IMR-90 (cell line): Measurements from ENCODE around the gene NOL9. TPM values are rescaled to one million over a fixed set of nuclear protein-coding genes. Genes with fewer than 3 reads are reported as not detected.

Experiments
- ATAC-seq: fragments of 200-7000 bp; cut with Tn5 transposase; 2 replicates; pipeline ENCODE4 v1.9.1; 2020; ENCODE audit warnings: low read depth, mild to moderate bottlenecking, moderate library complexity
- BruUV-seq: library from RNA; stranded (reverse); fragments of 400-500 nt; replicated peaks from 2 replicates; lab custom pipeline; 2021; lab: Mats Ljungman, UMichigan
- CTCF ChIA-PET: fragments of 300-600 bp; formaldehyde crosslinking; extraction: SDS; loops from one replicate; lab custom pipeline; 2021; ENCODE audit warnings: antibody characterized with exemption; lab: Yijun Ruan, JAX
- POLR2A ChIA-PET: fragments of 300-600 bp; sonication (Branson Sonifier 250); formaldehyde crosslinking; loops from one replicate; lab custom pipeline; 2022; ENCODE audit warnings: antibody characterized with exemption; ENCODE audit not compliant: unreplicated experiment; lab: Charles Lee
- DNase-seq: peaks from one replicate; pipeline ENCODE4 v3.0.0; 2013
- H2AFZ ChIP-seq: replicated peaks from 2 replicates; pipeline ENCODE3; 2013; ENCODE audit warnings: low read length, mild to moderate bottlenecking; ENCODE audit not compliant: poor library complexity
- H2AK5ac ChIP-seq: 2 replicates; pipeline ENCODE4 v1.6.1; 2013; ENCODE audit warnings: low read depth, low read length, inconsistent platforms
- H2AK9ac ChIP-seq: replicated peaks from 2 replicates; pipeline ENCODE3; 2013; ENCODE audit warnings: mild to moderate bottlenecking, low read depth, low read length, moderate library complexity; ENCODE audit not compliant: poor library complexity
- H2BK120ac ChIP-seq: 2 replicates; pipeline ENCODE4 v1.6.1; 2013; ENCODE audit warnings: low read depth, low read length, inconsistent platforms
- H2BK15ac ChIP-seq: 3 replicates; pipeline ENCODE4 v1.6.1; 2013; ENCODE audit warnings: low read depth, low read length, inconsistent platforms
- H2BK20ac ChIP-seq: 2 replicates; pipeline ENCODE4 v1.6.1; 2013; ENCODE audit warnings: low read depth, mild to moderate bottlenecking, inconsistent platforms, low read length, moderate library complexity
- H2BK5ac ChIP-seq: 2 replicates; pipeline ENCODE4 v1.6.1; 2013; ENCODE audit warnings: mild to moderate bottlenecking, low read depth, low read length, inconsistent platforms; ENCODE audit not compliant: poor library complexity, severe bottlenecking
- H3K14ac ChIP-seq: replicated peaks from 2 replicates; pipeline ENCODE4 v1.6.1; 2013; ENCODE audit warnings: low read depth, low read length, inconsistent platforms
- H3K18ac ChIP-seq: 2 replicates; pipeline ENCODE4 v1.6.1; 2013; ENCODE audit warnings: low read depth, low read length, control low read depth
- H3K23ac ChIP-seq: 2 replicates; pipeline ENCODE4 v1.6.1; 2013; ENCODE audit warnings: low read depth, low read length, inconsistent platforms
- H3K27ac ChIP-seq: 2 replicates; pipeline ENCODE4 v1.5.1; 2013; ENCODE audit warnings: mild to moderate bottlenecking, control low read depth, low read length; ENCODE audit not compliant: insufficient read depth
- H3K27me3 ChIP-seq: 2 replicates; pipeline ENCODE4 v1.6.1; 2013; ENCODE audit warnings: low read length; ENCODE audit not compliant: control insufficient read depth, insufficient read depth
- H3K36me3 ChIP-seq: 2 replicates; pipeline ENCODE4 v1.6.1; 2013; ENCODE audit warnings: low read length, mixed read lengths; ENCODE audit not compliant: control insufficient read depth, insufficient read depth
- H3K4ac ChIP-seq: 2 replicates; pipeline ENCODE4 v1.6.1; 2013; ENCODE audit warnings: low read depth, low read length, inconsistent platforms
- H3K4me1 ChIP-seq: 2 replicates; pipeline ENCODE4 v1.6.1; 2013; ENCODE audit warnings: low read length, mixed read lengths; ENCODE audit not compliant: control insufficient read depth, insufficient read depth
- H3K4me2 ChIP-seq: 2 replicates; pipeline ENCODE4 v1.6.1; 2013; ENCODE audit warnings: low read depth, mild to moderate bottlenecking, control low read depth, low read length, moderate library complexity
- H3K4me3 ChIP-seq: 2 replicates; pipeline ENCODE4 v1.5.1; 2013; ENCODE audit warnings: low read depth, mild to moderate bottlenecking, control low read depth, low read length, moderate library complexity; ENCODE audit not compliant: insufficient read depth
- H3K56ac ChIP-seq: 2 replicates; pipeline ENCODE4 v1.6.1; 2013; ENCODE audit warnings: low read length, inconsistent platforms; ENCODE audit not compliant: insufficient read depth; ENCODE audit errors: extremely low read depth
- H3K79me1 ChIP-seq, 2 experiments: 2 replicates each; pipeline ENCODE4 v1.6.1; 2013; ENCODE audit warnings: low read length in 2 of 2, inconsistent platforms in 1 of 2, low read depth in 1 of 2
- H3K9ac ChIP-seq: 2 replicates; pipeline ENCODE4 v1.6.1; 2013; ENCODE audit warnings: low read depth, low read length, control low read depth
- H3K9me1 ChIP-seq: 2 replicates; pipeline ENCODE4 v1.6.1; 2013; ENCODE audit warnings: low read length, inconsistent platforms; ENCODE audit not compliant: insufficient read depth
- H3K9me3 ChIP-seq: 2 replicates; pipeline ENCODE4 v1.6.1; 2013; ENCODE audit warnings: low read length; ENCODE audit not compliant: control insufficient read depth, insufficient read depth
- H4K20me1 ChIP-seq: 2 replicates; pipeline ENCODE4 v1.6.1; 2013; ENCODE audit warnings: low read length, inconsistent platforms; ENCODE audit not compliant: insufficient read depth
- H4K5ac ChIP-seq: 2 replicates; pipeline ENCODE4 v1.6.1; 2013; ENCODE audit warnings: mild to moderate bottlenecking, low read depth, low read length, control low read depth
- H4K8ac ChIP-seq, 2 experiments: 2 replicates each; pipeline ENCODE4 v1.6.1; 2013; ENCODE audit warnings: low read depth in 2 of 2, low read length in 2 of 2, control low read depth in 1 of 2, inconsistent platforms in 1 of 2
- H4K91ac ChIP-seq: 2 replicates; pipeline ENCODE4 v1.6.1; 2013; ENCODE audit warnings: low read depth, low read length, inconsistent platforms; ENCODE audit not compliant: insufficient read depth
- BHLHE40 ChIP-seq: fragments of 150-350 bp; IDR thresholded peaks from 2 replicates; pipeline ENCODE4 v1.6.1; 2016; ENCODE audit warnings: mild to moderate bottlenecking, low read depth, low read length
- CEBPB ChIP-seq: IDR thresholded peaks from 2 replicates; pipeline ENCODE4 v1.6.1; 2012; ENCODE audit warnings: low read depth, low read length, improper control_type of control experiment
- CHD1 ChIP-seq: IDR thresholded peaks from 2 replicates; pipeline ENCODE4 v1.6.1; 2012; ENCODE audit warnings: low read depth, low read length, improper control_type of control experiment
- CTCF ChIP-seq: conservative IDR thresholded peaks from 2 replicates; pipeline ENCODE4 v1.5.1; 2012; ENCODE audit warnings: mild to moderate bottlenecking, low read depth, low read length, improper control_type of control experiment
- ELK1 ChIP-seq: fragments of 150-350 bp; IDR thresholded peaks from 2 replicates; pipeline ENCODE4 v1.6.1; 2016; ENCODE audit warnings: low read depth, mild to moderate bottlenecking, low read length, moderate library complexity, borderline replicate concordance
- FOS ChIP-seq: fragments of 150-350 bp; IDR thresholded peaks from 2 replicates; pipeline ENCODE4 v1.6.1; 2016; ENCODE audit warnings: low read depth, low read length
- MAFK ChIP-seq: IDR thresholded peaks from 2 replicates; pipeline ENCODE4 v1.6.1; 2012; ENCODE audit warnings: low read depth, low read length, improper control_type of control experiment
- MAZ ChIP-seq: IDR thresholded peaks from 2 replicates; pipeline ENCODE4 v1.6.1; 2012; ENCODE audit warnings: low read depth, mild to moderate bottlenecking, low read length, improper control_type of control experiment, moderate library complexity, borderline replicate concordance
- MXI1 ChIP-seq: IDR thresholded peaks from 2 replicates; pipeline ENCODE4 v1.6.1; 2012; ENCODE audit warnings: low read depth, mild to moderate bottlenecking, low read length, moderate library complexity, borderline replicate concordance
- NFE2L2 ChIP-seq: fragments of 150-350 bp; IDR thresholded peaks from 2 replicates; pipeline ENCODE4 v1.6.1; 2016; ENCODE audit warnings: low read depth, mild to moderate bottlenecking, low read length
- POLR2A ChIP-seq: IDR thresholded peaks from 2 replicates; pipeline ENCODE4 v1.6.1; 2012; ENCODE audit warnings: mild to moderate bottlenecking, low read depth, low read length
- RAD21 ChIP-seq: IDR thresholded peaks from 2 replicates; pipeline ENCODE4 v1.6.1; 2012; ENCODE audit warnings: low read length, improper control_type of control experiment
- RCOR1 ChIP-seq: IDR thresholded peaks from 2 replicates; pipeline ENCODE4 v1.6.1; 2012; ENCODE audit warnings: mild to moderate bottlenecking, low read length, improper control_type of control experiment; ENCODE audit not compliant: insufficient replicate concordance
- RFX5 ChIP-seq: IDR thresholded peaks from 2 replicates; pipeline ENCODE4 v1.8.0; 2012; ENCODE audit warnings: low read depth, mild to moderate bottlenecking, low read length, moderate library complexity
- SMC3 ChIP-seq: fragments of 150-350 bp; IDR thresholded peaks from 2 replicates; pipeline ENCODE4 v1.6.1; 2016; ENCODE audit warnings: low read depth, mild to moderate bottlenecking, antibody characterized with exemption, low read length, moderate library complexity
- USF2 ChIP-seq: fragments of 150-350 bp; IDR thresholded peaks from 2 replicates; pipeline ENCODE4 v1.6.1; 2017; ENCODE audit warnings: mild to moderate bottlenecking, antibody characterized with exemption, low read length, low read depth
- WGBS, 2 experiments: methylation state at CpG; one replicate each; pipeline versions ENCODE4 v1.1.5 to v1.1.7; 2013; ENCODE audit warnings: missing lambda C conversion rate in 2 of 2; ENCODE audit not compliant: insufficient read length in 1 of 2; ENCODE audit errors: extremely low coverage in 2 of 2; 5-methylcytosine and 5-hydroxymethylcytosine counted together
- dilution Hi-C: fragments of 300-500 bp; cut with HindIII; formaldehyde crosslinking; loops from one replicate; pipeline ENCODE4 v1.14.3; 2018; ENCODE audit warnings: low sequenced_read_pairs; ENCODE audit not compliant: unreplicated experiment
- in situ Hi-C: fragments of 300-500 bp; cut with MboI; formaldehyde crosslinking; loops from 3 replicates; pipeline ENCODE4 v1.14.3; 2019; ENCODE audit warnings: low sequenced_read_pairs, inconsistent platforms, mixed read lengths
- intact Hi-C: fragments of 100-400 bp; cut with micrococcal nuclease; formaldehyde crosslinking; loops from 2 replicates; pipeline ENCODE4 v1.10.0; 2022
- polyA plus RNA-seq, 3 experiments: library from polyadenylated mRNA; depleted of rRNA; stranded (reverse); fragments of >200 nt; gene quantifications; 2 replicates each; pipeline ENCODE4 v1.2.3, GENCODE V29; 2012; ENCODE audit warnings: low replicate concordance in 1 of 3
- total RNA-seq: library from RNA; depleted of rRNA; stranded (reverse); fragments of >200 nt; gene quantifications from 2 replicates; pipeline ENCODE4 v1.2.3, GENCODE V29; 2012

The NOL9 gene
- total and polyA plus RNA-seq, 2 of the 4 experiments (the other 2 are of a cell fraction): 13.0 to 19.2 TPM

GRCh38 chr1:6585841-6586240, 31.5 kb upstream of the NOL9 start:
- H3K9me3 ChIP-seq: no peaks in the 10 kb centered on the region
- H2AK9ac ChIP-seq: no peak overlapping the region
- H4K5ac ChIP-seq: no peak overlapping the region
- H3K23ac ChIP-seq: no peak overlapping the region
- H2AK5ac ChIP-seq: no peak overlapping the region
- H3K36me3 ChIP-seq: peaks cover 38% of the 10 kb centered on the region
- H3K4me2 ChIP-seq: no peak overlapping the region
- 93% methylated on average over 3 of the region's 7 CpGs; no CpG with 5 or more reads in 1 of the 2 experiments for WGBS, 2 experiments
- in situ Hi-C loops: no loop called here
- H3K4me3 ChIP-seq: no peak overlapping the region
- DNase-seq (no peak), ATAC-seq (no peak)
- H2AFZ ChIP-seq: no peak overlapping the region
- no peak overlapping the region for H3K27ac ChIP-seq
- dilution Hi-C loops: no loop called here
- H4K91ac ChIP-seq: no peak overlapping the region
- no peak overlapping the region for H2BK120ac ChIP-seq
- no peak overlapping the region for H4K8ac ChIP-seq
- TF ChIP-seq ELK1 (no peak), BHLHE40 (no peak), CTCF (no peak), CEBPB (no peak), CHD1 (no peak), MAZ (no peak), POLR2A (no peak), RCOR1 (no peak), MXI1 (no peak), MAFK (no peak), FOS (no peak), NFE2L2 (no peak), RAD21 (no peak), USF2 (no peak), RFX5 (no peak), SMC3 (no peak)
- no TSS peak for BruUV-seq
- H3K79me1 ChIP-seq: peaks cover 11 to 54% of the 10 kb centered on the region in 2 experiments
- no peak overlapping the region for H3K9ac ChIP-seq
- H2BK20ac ChIP-seq: no peak overlapping the region
- H3K14ac ChIP-seq: no peak overlapping the region
- H3K9me1 ChIP-seq: peaks cover 11% of the 10 kb centered on the region; the same call in 1 of the 2 replicates
- intact Hi-C loops: no loop called here
- H3K4ac ChIP-seq: no peak overlapping the region
- ChIA-PET POLR2A (no interaction called here), CTCF (no interaction called here)
- no peak overlapping the region for H2BK15ac ChIP-seq
- H3K18ac ChIP-seq: no peak overlapping the region
- H3K56ac ChIP-seq: no peak overlapping the region
- no peak overlapping the region for H2BK5ac ChIP-seq
- peaks cover 36% of the 10 kb centered on the region for H4K20me1 ChIP-seq
- H3K27me3 ChIP-seq: no peaks in the 10 kb centered on the region
- H3K4me1 ChIP-seq: peaks cover 2% of the 10 kb centered on the region; the same call in 1 of the 2 replicates
